CD4-positive, alpha-beta T cell treated with Interleukin-4 for 4 hours (primary cell): Measurements from ENCODE around the gene MAPK10.

Experiments used
- DNase-seq: peaks from one replicate; pipeline ENCODE4 v3.0.0-alpha.2; 2020

Gene MAPK10

GRCh38 chr4:85961887-85962286 is 398.0 kb downstream of the MAPK10 start:
- DNase-seq: no peak

- no peak for DNase-seq
These were observed 403.4 kb downstream of the MAPK10 start for GRCh38 chr4:85956293-85956945.

GRCh38 chr4:85955620-85956292 is 404.1 kb downstream of the MAPK10 start:
- DNase-seq: no peak

GRCh38 chr4:85953651-85954018 is 406.2 kb downstream of the MAPK10 start:
- no peak for DNase-seq

- DNase-seq: no peak
These were observed 406.7 kb downstream of the MAPK10 start for GRCh38 chr4:85952972-85953650.

GRCh38 chr4:85952528-85952927 is 407.3 kb downstream of the MAPK10 start:
- DNase-seq: no peak

- DNase-seq: no peak
These were observed 408.8 kb downstream of the MAPK10 start for GRCh38 chr4:85951099-85951498.

GRCh38 chr4:85946821-85947220 is 413.0 kb downstream of the MAPK10 start:
- DNase-seq: no peak

- DNase-seq: no peak
These were observed 417.7 kb downstream of the MAPK10 start for GRCh38 chr4:85942107-85942506.

GRCh38 chr4:85940151-85940550 is 419.7 kb downstream of the MAPK10 start:
- DNase-seq: no peak
